IMR-90 (cell line): ENCODE measurements around the gene OR2W3.

Experiments used
- BHLHE40 ChIP-seq: fragments of 150-350 bp; IDR thresholded peaks from 2 replicates; pipeline ENCODE4 v1.6.1; 2016; ENCODE audit warnings: mild to moderate bottlenecking, low read depth, low read length
- CEBPB ChIP-seq: IDR thresholded peaks from 2 replicates; pipeline ENCODE4 v1.6.1; 2012; ENCODE audit warnings: low read depth, low read length, improper control_type of control experiment
- CHD1 ChIP-seq: IDR thresholded peaks from 2 replicates; pipeline ENCODE4 v1.6.1; 2012; ENCODE audit warnings: low read depth, low read length, improper control_type of control experiment
- FOS ChIP-seq: fragments of 150-350 bp; IDR thresholded peaks from 2 replicates; pipeline ENCODE4 v1.6.1; 2016; ENCODE audit warnings: low read depth, low read length
- MAFK ChIP-seq: IDR thresholded peaks from 2 replicates; pipeline ENCODE4 v1.6.1; 2012; ENCODE audit warnings: low read depth, low read length, improper control_type of control experiment
- MAZ ChIP-seq: IDR thresholded peaks from 2 replicates; pipeline ENCODE4 v1.6.1; 2012; ENCODE audit warnings: low read depth, mild to moderate bottlenecking, low read length, improper control_type of control experiment, moderate library complexity, borderline replicate concordance
- MXI1 ChIP-seq: IDR thresholded peaks from 2 replicates; pipeline ENCODE4 v1.6.1; 2012; ENCODE audit warnings: low read depth, mild to moderate bottlenecking, low read length, moderate library complexity, borderline replicate concordance
- NFE2L2 ChIP-seq: fragments of 150-350 bp; IDR thresholded peaks from 2 replicates; pipeline ENCODE4 v1.6.1; 2016; ENCODE audit warnings: low read depth, mild to moderate bottlenecking, low read length
- POLR2A ChIP-seq: IDR thresholded peaks from 2 replicates; pipeline ENCODE4 v1.6.1; 2012; ENCODE audit warnings: mild to moderate bottlenecking, low read depth, low read length
- RCOR1 ChIP-seq: IDR thresholded peaks from 2 replicates; pipeline ENCODE4 v1.6.1; 2012; ENCODE audit warnings: mild to moderate bottlenecking, low read length, improper control_type of control experiment; ENCODE audit not compliant: insufficient replicate concordance
- RFX5 ChIP-seq: IDR thresholded peaks from 2 replicates; pipeline ENCODE4 v1.8.0; 2012; ENCODE audit warnings: low read depth, mild to moderate bottlenecking, low read length, moderate library complexity
- SMC3 ChIP-seq: fragments of 150-350 bp; IDR thresholded peaks from 2 replicates; pipeline ENCODE4 v1.6.1; 2016; ENCODE audit warnings: low read depth, mild to moderate bottlenecking, antibody characterized with exemption, low read length, moderate library complexity
- TF ChIP-seq, protein P1 (sequence below): conservative IDR thresholded peaks from 2 replicates; pipeline ENCODE4 v1.5.1; 2012; ENCODE audit warnings: mild to moderate bottlenecking, low read depth, low read length, improper control_type of control experiment
- TF ChIP-seq, protein P2 (sequence below): fragments of 150-350 bp; IDR thresholded peaks from 2 replicates; pipeline ENCODE4 v1.6.1; 2017; ENCODE audit warnings: mild to moderate bottlenecking, antibody characterized with exemption, low read length, low read depth

DNA sequence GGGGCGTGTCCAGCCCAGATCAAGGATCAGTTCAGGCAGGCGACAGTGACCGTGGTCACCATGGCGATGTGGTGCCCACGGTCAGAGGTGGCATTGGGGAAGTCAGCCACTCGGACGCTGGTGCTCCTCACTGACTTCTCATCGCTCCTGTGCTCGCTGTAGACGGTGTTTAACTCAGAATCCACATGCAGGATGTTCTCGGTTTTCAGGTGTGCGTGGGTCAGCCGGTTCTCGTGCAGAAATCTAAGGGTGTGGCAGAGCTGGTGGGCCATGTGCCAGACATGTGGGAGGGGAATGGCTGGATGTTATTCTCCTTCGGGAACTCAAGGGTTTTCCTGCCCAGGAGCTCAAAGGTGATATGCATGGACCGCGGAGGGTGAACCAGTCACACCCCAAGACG is 41.0 kb downstream of the OR2W3 start:
- TF ChIP-seq, protein P1, sequence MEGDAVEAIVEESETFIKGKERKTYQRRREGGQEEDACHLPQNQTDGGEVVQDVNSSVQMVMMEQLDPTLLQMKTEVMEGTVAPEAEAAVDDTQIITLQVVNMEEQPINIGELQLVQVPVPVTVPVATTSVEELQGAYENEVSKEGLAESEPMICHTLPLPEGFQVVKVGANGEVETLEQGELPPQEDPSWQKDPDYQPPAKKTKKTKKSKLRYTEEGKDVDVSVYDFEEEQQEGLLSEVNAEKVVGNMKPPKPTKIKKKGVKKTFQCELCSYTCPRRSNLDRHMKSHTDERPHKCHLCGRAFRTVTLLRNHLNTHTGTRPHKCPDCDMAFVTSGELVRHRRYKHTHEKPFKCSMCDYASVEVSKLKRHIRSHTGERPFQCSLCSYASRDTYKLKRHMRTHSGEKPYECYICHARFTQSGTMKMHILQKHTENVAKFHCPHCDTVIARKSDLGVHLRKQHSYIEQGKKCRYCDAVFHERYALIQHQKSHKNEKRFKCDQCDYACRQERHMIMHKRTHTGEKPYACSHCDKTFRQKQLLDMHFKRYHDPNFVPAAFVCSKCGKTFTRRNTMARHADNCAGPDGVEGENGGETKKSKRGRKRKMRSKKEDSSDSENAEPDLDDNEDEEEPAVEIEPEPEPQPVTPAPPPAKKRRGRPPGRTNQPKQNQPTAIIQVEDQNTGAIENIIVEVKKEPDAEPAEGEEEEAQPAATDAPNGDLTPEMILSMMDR = no peak
- TF ChIP-seq RFX5 = no peak
- TF ChIP-seq RCOR1 = no peak
- TF ChIP-seq POLR2A = no peak
- no peak for TF ChIP-seq NFE2L2
- TF ChIP-seq SMC3 = no peak
- no peak for TF ChIP-seq CEBPB
- TF ChIP-seq, protein P2, sequence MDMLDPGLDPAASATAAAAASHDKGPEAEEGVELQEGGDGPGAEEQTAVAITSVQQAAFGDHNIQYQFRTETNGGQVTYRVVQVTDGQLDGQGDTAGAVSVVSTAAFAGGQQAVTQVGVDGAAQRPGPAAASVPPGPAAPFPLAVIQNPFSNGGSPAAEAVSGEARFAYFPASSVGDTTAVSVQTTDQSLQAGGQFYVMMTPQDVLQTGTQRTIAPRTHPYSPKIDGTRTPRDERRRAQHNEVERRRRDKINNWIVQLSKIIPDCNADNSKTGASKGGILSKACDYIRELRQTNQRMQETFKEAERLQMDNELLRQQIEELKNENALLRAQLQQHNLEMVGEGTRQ = no peak
- TF ChIP-seq MAZ = no peak
- TF ChIP-seq MXI1 = no peak
- TF ChIP-seq MAFK = no peak
- TF ChIP-seq FOS = no peak
- TF ChIP-seq BHLHE40 = no peak
- TF ChIP-seq CHD1 = no peak
